Posterior cingulate gyrus (tissue), 11 donors: ENCODE results near the gene TSPAN32.
"Not testable (repeated sequence)": the region's sequence is repeated elsewhere in the genome, so short reads cannot be mapped to it uniquely, and the experiment has no call there.

Source experiments
- DNase-seq, 10 donors: peaks; one replicate each; pipeline versions ENCODE4 v3.0.0 to v3.0.0-alpha.2; 2020 to 2021; ENCODE audit warnings: mixed read lengths in 3 of 10
- intact Hi-C: fragments of 100-400 bp; cut with DNase I; formaldehyde crosslinking; loops from one replicate; pipeline ENCODE4 v1.15.1; 2023

The TSPAN32 gene

GRCh38 chr11:2352420-2352819 is 50.6 kb downstream of the TSPAN32 start:
- no peak for DNase-seq
- intact Hi-C loops = no loop called here

GRCh38 chr11:2355000-2355644 is 53.3 kb downstream of the TSPAN32 start:
- intact Hi-C loops = no loop called here
- peak in 1 of 10 donors; percentile 3 for DNase-seq

GRCh38 chr11:2357246-2357645 is 55.4 kb downstream of the TSPAN32 start:
- peak in 2 of 10 donors; percentile 45 for DNase-seq
- intact Hi-C loops = no loop called here

- intact Hi-C loops = not testable (repeated sequence)
These were observed 55.8 kb downstream of the TSPAN32 start for GRCh38 chr11:2357651-2358050.

GRCh38 chr11:2358754-2359442 is 57.1 kb downstream of the TSPAN32 start:
- intact Hi-C loops = no loop called here
- peak in 2 of 10 donors; percentile 11 to 35 for DNase-seq

More at GRCh38 chr11:2357651-2358050, 55.8 kb downstream of the TSPAN32 start:
- DNase-seq = peak in 2 of 10 donors; percentile 59 to 62

GRCh38 chr11:2359557-2359956 is 57.7 kb downstream of the TSPAN32 start:
- DNase-seq = peak in 2 of 10 donors; percentile 57 to 69
- intact Hi-C loops = no loop called here

GRCh38 chr11:2360081-2360642 is 58.3 kb downstream of the TSPAN32 start:
- DNase-seq = peak in 2 of 10 donors; percentile 43 to 55
- intact Hi-C loops = no loop called here

GRCh38 chr11:2361565-2361964 is 59.8 kb downstream of the TSPAN32 start:
- intact Hi-C loops = no loop called here
- peak in 2 of 10 donors; percentile 1 to 31 for DNase-seq

- intact Hi-C loops = no loop called here
- DNase-seq = peak in 2 of 10 donors; percentile 11 to 60
These were observed 60.6 kb downstream of the TSPAN32 start for GRCh38 chr11:2362414-2362813.

GRCh38 chr11:2363130-2363529 is 61.3 kb downstream of the TSPAN32 start:
- intact Hi-C loops = no loop called here
- peak in 2 of 10 donors; percentile 38 to 43 for DNase-seq

GRCh38 chr11:2363577-2364370 is 62.0 kb downstream of the TSPAN32 start:
- intact Hi-C loops = loop anchor here (1.0 kb wide), 1 partner anchor 29 kb away; no protein-coding TSS in a partner anchor
- DNase-seq = peak in 2 of 10 donors; percentile 70 to 73

GRCh38 chr11:2364386-2364785 is 62.6 kb downstream of the TSPAN32 start:
- peak in 2 of 10 donors; percentile 18 to 64 for DNase-seq
- intact Hi-C loops = loop anchor here (1.0 kb wide), 1 partner anchor 28 kb away; no protein-coding TSS in a partner anchor

- DNase-seq = peak in 2 of 10 donors; percentile 45 to 71
- intact Hi-C loops = no loop called here
These were observed 63.9 kb downstream of the TSPAN32 start for GRCh38 chr11:2365571-2366210.

GRCh38 chr11:2366276-2366675 is 64.5 kb downstream of the TSPAN32 start:
- peak in 8 of 10 donors; percentile 45 to 94 (median 68) for DNase-seq
- intact Hi-C loops = no loop called here

- peak in 2 of 10 donors; percentile 82 to 84 for DNase-seq
- intact Hi-C loops = no loop called here
These were observed 64.9 kb downstream of the TSPAN32 start for GRCh38 chr11:2366733-2367132.

GRCh38 chr11:2367266-2368160 is 65.7 kb downstream of the TSPAN32 start:
- intact Hi-C loops = no loop called here
- peak in 2 of 10 donors; percentile 67 to 76 for DNase-seq
